ENCODE data around the gene STARD7.
"Not testable (repeated sequence)": the region's sequence is repeated elsewhere in the genome, so short reads cannot be mapped to it uniquely, and the experiment has no call there.

STARD7 gene

GRCh38 chr2:96225016-96225533 is 16.4 kb upstream of the STARD7 start:
- H3K4me1 ChIP-seq (ENCODE audit: low read depth, poor library complexity, severe bottlenecking) = peaks cover 19% of the 10 kb centered on the region
- no peaks in the 10 kb centered on the region for H3K79me2 ChIP-seq (ENCODE audit: insufficient read depth, low read depth)
- H3K36me3 ChIP-seq (ENCODE audit: insufficient read depth) = no peaks in the 10 kb centered on the region
- H4K20me1 ChIP-seq (ENCODE audit: insufficient read depth) = no peaks in the 10 kb centered on the region
- no peak overlapping the region for H3K9ac ChIP-seq
- H3K4me3 ChIP-seq (IDR thresholded peaks at IDR 0.05; ENCODE audit: insufficient read depth, low read depth, low read length) = no peak overlapping the region
- no peaks in the 10 kb centered on the region for H3K27me3 ChIP-seq (ENCODE audit: insufficient read depth, low read depth)
- no peak for TF ChIP-seq CTCF (conservative IDR thresholded peaks at IDR 0.05; ENCODE audit: low read depth, low read length)
- H3K27ac ChIP-seq = peak overlapping the region; percentile 11; the same call in 1 of the 2 replicates
- peak overlapping the region; percentile 13; the same call in 1 of the 2 replicates for H2AFZ ChIP-seq (ENCODE audit: low read depth)
- peak overlapping the region; percentile 40; the same call in 1 of the 2 replicates for H3K4me2 ChIP-seq

- not testable (repeated sequence) for H3K4me2 ChIP-seq
Measured at GRCh38 chr2:96221106-96221505, 12.5 kb upstream of the STARD7 start.

GRCh38 chr2:96219959-96220358 is 11.3 kb upstream of the STARD7 start:
- not testable (repeated sequence) for H3K9ac ChIP-seq; H2AFZ ChIP-seq (ENCODE audit: low read depth); H3K27me3 ChIP-seq (ENCODE audit: insufficient read depth, low read depth); H3K36me3 ChIP-seq (ENCODE audit: insufficient read depth); H3K27ac ChIP-seq; H3K79me2 ChIP-seq (ENCODE audit: insufficient read depth, low read depth); H4K20me1 ChIP-seq (ENCODE audit: insufficient read depth); H3K4me2 ChIP-seq; H3K4me3 ChIP-seq (IDR thresholded peaks at IDR 0.05; ENCODE audit: insufficient read depth, low read depth, low read length); H3K4me1 ChIP-seq (ENCODE audit: low read depth, poor library complexity, severe bottlenecking)

More at GRCh38 chr2:96221106-96221505, 12.5 kb upstream of the STARD7 start:
- not testable (repeated sequence) for H3K79me2 ChIP-seq (ENCODE audit: insufficient read depth, low read depth); H3K36me3 ChIP-seq (ENCODE audit: insufficient read depth); H3K9ac ChIP-seq; H3K27ac ChIP-seq; H4K20me1 ChIP-seq (ENCODE audit: insufficient read depth); H3K27me3 ChIP-seq (ENCODE audit: insufficient read depth, low read depth); H3K4me3 ChIP-seq (IDR thresholded peaks at IDR 0.05; ENCODE audit: insufficient read depth, low read depth, low read length); H2AFZ ChIP-seq (ENCODE audit: low read depth)
- H3K4me1 ChIP-seq (ENCODE audit: low read depth, poor library complexity, severe bottlenecking) = peaks cover 19% of the 10 kb centered on the region

GRCh38 chr2:96218508-96219131 is 10.0 kb upstream of the STARD7 start:
- TF ChIP-seq CTCF (conservative IDR thresholded peaks at IDR 0.05; ENCODE audit: low read depth, low read length) = no peak
- H3K4me2 ChIP-seq = no peak overlapping the region
- H3K79me2 ChIP-seq (ENCODE audit: insufficient read depth, low read depth) = no peaks in the 10 kb centered on the region
- no peak overlapping the region for H3K27ac ChIP-seq
- H4K20me1 ChIP-seq (ENCODE audit: insufficient read depth) = no peaks in the 10 kb centered on the region
- H3K27me3 ChIP-seq (ENCODE audit: insufficient read depth, low read depth) = no peaks in the 10 kb centered on the region
- no peak overlapping the region for H2AFZ ChIP-seq (ENCODE audit: low read depth)
- no peaks in the 10 kb centered on the region for H3K36me3 ChIP-seq (ENCODE audit: insufficient read depth)
- H3K4me3 ChIP-seq (IDR thresholded peaks at IDR 0.05; ENCODE audit: insufficient read depth, low read depth, low read length) = no peak overlapping the region
- H3K4me1 ChIP-seq (ENCODE audit: low read depth, poor library complexity, severe bottlenecking) = no peaks in the 10 kb centered on the region
- no peak overlapping the region for H3K9ac ChIP-seq

GRCh38 chr2:96214554-96214953 is 5.9 kb upstream of the STARD7 start:
- Histone ChIP-seq H3K9ac (no peak overlapping the region), H3K36me3 (ENCODE audit: insufficient read depth) (no peaks in the 10 kb centered on the region), H3K27me3 (ENCODE audit: insufficient read depth, low read depth) (no peaks in the 10 kb centered on the region), H3K27ac (no peak overlapping the region), H2AFZ (ENCODE audit: low read depth) (no peak overlapping the region), H3K4me2 (no peak overlapping the region), H3K4me1 (ENCODE audit: low read depth, poor library complexity, severe bottlenecking) (no peaks in the 10 kb centered on the region), H4K20me1 (ENCODE audit: insufficient read depth) (no peaks in the 10 kb centered on the region), H3K79me2 (ENCODE audit: insufficient read depth, low read depth) (peaks cover 3% of the 10 kb centered on the region; the same call in 1 of the 2 replicates), H3K4me3 (IDR thresholded peaks at IDR 0.05; ENCODE audit: insufficient read depth, low read depth, low read length) (no peak overlapping the region)
- no peak for TF ChIP-seq CTCF (conservative IDR thresholded peaks at IDR 0.05; ENCODE audit: low read depth, low read length)

All from KMS-11 (cell line).